K562 (cell line): Measurements from ENCODE around the gene MATCAP1. TPM values are rescaled to one million over a fixed set of nuclear protein-coding genes. Genes with fewer than 3 reads are reported as not detected.

Source experiments
- MGA ChIP-seq: fragments of 450-650 bp; IDR thresholded peaks from 2 replicates; pipeline ENCODE4 v1.6.1; 2016; ENCODE audit warnings: mild to moderate bottlenecking, moderate library complexity
- ZNF639 ChIP-seq, 2 experiments: fragments of 200-800 bp in 1 of 2; sonication (Bioruptor generic) in 1 of 2; sonication (generic) in 1 of 2; formaldehyde crosslinking in 1 of 2; IDR thresholded peaks in 1 of 2; conservative IDR thresholded peaks in 1 of 2; 2 replicates each; pipeline versions ENCODE4 v1.5.0 to v1.6.1; 2016 to 2020; ENCODE audit warnings: missing compliant biosample characterization in 1 of 2, missing genetic modification characterization in 1 of 2, missing genetic modification reagents in 1 of 2
- polyA plus RNA-seq, 8 experiments: library from polyadenylated mRNA; depleted of rRNA in 4 of 8; stranded (reverse) in 5 of 8; unstranded in 3 of 8; fragments of >200 nt; fragmentation: Nextera tagmentation in 2 of 8; fragmentation: Illumina TruSeq in 1 of 8; extraction: Ambion mirVana in 2 of 8; extraction: Trizol in 1 of 8; gene quantifications; 2 replicates each; pipeline versions ENCODE4 v1.2.1 to v1.2.3, GENCODE V29; 2011 to 2014; ENCODE audit warnings: inconsistent platforms in 1 of 8, missing spikeins in 1 of 8
- total RNA-seq, 7 experiments: library from RNA; depleted of rRNA in 6 of 7; stranded (reverse); fragments of >200 nt in 6 of 7; fragmentation: Illumina TruSeq in 2 of 7; extraction: Trizol in 2 of 7; gene quantifications; 2 replicates each; pipeline versions ENCODE4 v1.2.1 to v1.2.3, GENCODE V29; 2011 to 2021; ENCODE audit warnings: low replicate concordance in 1 of 7

The MATCAP1 gene
- total and polyA plus RNA-seq, 9 of the 15 experiments (the other 6 are each of a cell fraction or from before 2014, with no cell fraction given), result 3.4 to 20.5 (median 10.3) TPM

- TF ChIP-seq MGA, result no peak
- TF ChIP-seq ZNF639 (CRISPR knock-in tag; conservative IDR thresholded peaks at IDR 0.05 in 1 of 2, IDR thresholded peaks at IDR 0.05 in 1 of 2), result no peak
These were observed 54.3 kb downstream of the MATCAP1 start (continued) for GRCh38 chr16:67129422-67129821.
